ENCODE data around the gene C16orf96.

Gene C16orf96

DNA sequence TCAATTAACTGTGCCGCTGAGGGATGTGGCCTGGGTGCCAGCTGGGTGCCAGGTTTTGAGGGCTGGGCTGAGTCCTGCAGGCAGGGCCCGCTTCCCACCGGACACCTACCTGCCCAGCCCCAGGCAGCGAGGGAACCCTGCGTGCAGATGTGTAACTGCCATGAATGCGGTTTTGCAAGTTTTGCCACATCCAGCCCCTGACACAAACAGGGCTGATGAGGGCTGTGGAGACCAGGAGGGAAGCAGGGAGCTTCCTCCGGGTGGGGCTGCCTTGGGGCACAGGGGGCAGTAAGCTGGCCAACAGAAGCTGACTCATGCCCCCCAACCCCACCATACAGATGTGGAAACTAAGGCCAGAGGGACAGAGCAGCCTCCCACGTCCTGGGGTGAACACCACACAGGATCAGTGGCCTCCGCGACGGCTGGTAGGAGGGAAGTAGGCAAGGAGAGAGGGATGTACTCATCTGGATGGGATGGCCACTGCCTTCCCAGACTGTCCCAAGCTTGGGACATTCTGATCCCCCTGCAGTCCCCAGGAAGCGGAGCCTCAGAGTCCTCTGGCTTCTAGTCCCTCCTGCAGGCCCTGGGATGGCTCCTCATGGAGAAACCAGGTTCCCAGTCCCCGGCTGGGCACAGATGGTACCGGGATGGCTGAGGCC is 57.0 kb downstream of the C16orf96 start:
- CTCF ChIA-PET = interaction anchor here (0.6 to 1.6 kb wide), 7 partner anchors 11 to 106 kb away, joined by 3 to 5 read pairs (median 4); no protein-coding TSS in a partner anchor
- peak overlapping the region; percentile 95; the same call in 1 of the 2 replicates for H3K27ac ChIP-seq (ENCODE audit: extremely low read depth, low read depth, low read length)
- TF ChIP-seq ZBTB21 (tag by site-specific recombination; IDR thresholded peaks at IDR 0.05) (no peak), IKZF3 (tag by site-specific recombination; IDR thresholded peaks at IDR 0.05) (0 out of 2 replicates have a peak, but pooled peaks have one; percentile 24), ZNF16 (tag by site-specific recombination; IDR thresholded peaks at IDR 0.05; ENCODE audit: low read depth) (no peak), GLIS2 (tag by site-specific recombination; IDR thresholded peaks at IDR 0.05) (0 out of 2 replicates have a peak, but pooled peaks have one; percentile 9), BCL11B (tag by site-specific recombination; IDR thresholded peaks at IDR 0.05; ENCODE audit: low read depth) (no peak), ZNF366 (tag by site-specific recombination; conservative IDR thresholded peaks at IDR 0.05) (0 out of 2 replicates have a peak, but pooled peaks have one; percentile 46), SP2 (tag by site-specific recombination; IDR thresholded peaks at IDR 0.05) (0 out of 2 replicates have a peak, but pooled peaks have one; percentile 11), EGR2 (tag by site-specific recombination; IDR thresholded peaks at IDR 0.05; ENCODE audit: low read depth) (0 out of 2 replicates have a peak, but pooled peaks have one; percentile 16), ZNF394 (tag by site-specific recombination; IDR thresholded peaks at IDR 0.05; ENCODE audit: borderline replicate concordance) (no peak), ZBTB8A (tag by site-specific recombination; IDR thresholded peaks at IDR 0.05) (0 out of 2 replicates have a peak, but pooled peaks have one; percentile 7), ZNF600 (tag by site-specific recombination; IDR thresholded peaks at IDR 0.05) (0 out of 2 replicates have a peak, but pooled peaks have one; percentile 14), MEIS1 (CRISPR knock-in tag; IDR thresholded peaks at IDR 0.05; ENCODE audit: borderline replicate concordance) (no peak)
- TF ChIP-seq, protein P1, sequence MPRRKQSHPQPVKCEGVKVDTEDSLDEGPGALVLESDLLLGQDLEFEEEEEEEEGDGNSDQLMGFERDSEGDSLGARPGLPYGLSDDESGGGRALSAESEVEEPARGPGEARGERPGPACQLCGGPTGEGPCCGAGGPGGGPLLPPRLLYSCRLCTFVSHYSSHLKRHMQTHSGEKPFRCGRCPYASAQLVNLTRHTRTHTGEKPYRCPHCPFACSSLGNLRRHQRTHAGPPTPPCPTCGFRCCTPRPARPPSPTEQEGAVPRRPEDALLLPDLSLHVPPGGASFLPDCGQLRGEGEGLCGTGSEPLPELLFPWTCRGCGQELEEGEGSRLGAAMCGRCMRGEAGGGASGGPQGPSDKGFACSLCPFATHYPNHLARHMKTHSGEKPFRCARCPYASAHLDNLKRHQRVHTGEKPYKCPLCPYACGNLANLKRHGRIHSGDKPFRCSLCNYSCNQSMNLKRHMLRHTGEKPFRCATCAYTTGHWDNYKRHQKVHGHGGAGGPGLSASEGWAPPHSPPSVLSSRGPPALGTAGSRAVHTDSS (tag by site-specific recombination; IDR thresholded peaks at IDR 0.05) = no peak
- TF ChIP-seq, protein P2, sequence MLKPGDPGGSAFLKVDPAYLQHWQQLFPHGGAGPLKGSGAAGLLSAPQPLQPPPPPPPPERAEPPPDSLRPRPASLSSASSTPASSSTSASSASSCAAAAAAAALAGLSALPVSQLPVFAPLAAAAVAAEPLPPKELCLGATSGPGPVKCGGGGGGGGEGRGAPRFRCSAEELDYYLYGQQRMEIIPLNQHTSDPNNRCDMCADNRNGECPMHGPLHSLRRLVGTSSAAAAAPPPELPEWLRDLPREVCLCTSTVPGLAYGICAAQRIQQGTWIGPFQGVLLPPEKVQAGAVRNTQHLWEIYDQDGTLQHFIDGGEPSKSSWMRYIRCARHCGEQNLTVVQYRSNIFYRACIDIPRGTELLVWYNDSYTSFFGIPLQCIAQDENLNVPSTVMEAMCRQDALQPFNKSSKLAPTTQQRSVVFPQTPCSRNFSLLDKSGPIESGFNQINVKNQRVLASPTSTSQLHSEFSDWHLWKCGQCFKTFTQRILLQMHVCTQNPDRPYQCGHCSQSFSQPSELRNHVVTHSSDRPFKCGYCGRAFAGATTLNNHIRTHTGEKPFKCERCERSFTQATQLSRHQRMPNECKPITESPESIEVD (tag by site-specific recombination; IDR thresholded peaks at IDR 0.05) = no peak
- H3K36me3 ChIP-seq (ENCODE audit: control insufficient read depth in 2 of 2, insufficient read depth in 1 of 2, low read length in 2 of 2) = peaks cover 0 to 15% of the 10 kb centered on the region in 2 experiments; a peak in 1 of 3 replicates
- no peaks in the 10 kb centered on the region; the same call in 1 of the 2 replicates for H3K4me1 ChIP-seq (ENCODE audit: control insufficient read depth, insufficient read depth, low read length)
- no peaks in the 10 kb centered on the region for H3K9me3 ChIP-seq (ENCODE audit: control insufficient read depth, insufficient read depth, low read depth, low read length)
- H3K4me3 ChIP-seq (ENCODE audit: low read depth, low read length) = peak overlapping the region; percentile 90
- POLR2A ChIA-PET = no interaction called here

DNA sequence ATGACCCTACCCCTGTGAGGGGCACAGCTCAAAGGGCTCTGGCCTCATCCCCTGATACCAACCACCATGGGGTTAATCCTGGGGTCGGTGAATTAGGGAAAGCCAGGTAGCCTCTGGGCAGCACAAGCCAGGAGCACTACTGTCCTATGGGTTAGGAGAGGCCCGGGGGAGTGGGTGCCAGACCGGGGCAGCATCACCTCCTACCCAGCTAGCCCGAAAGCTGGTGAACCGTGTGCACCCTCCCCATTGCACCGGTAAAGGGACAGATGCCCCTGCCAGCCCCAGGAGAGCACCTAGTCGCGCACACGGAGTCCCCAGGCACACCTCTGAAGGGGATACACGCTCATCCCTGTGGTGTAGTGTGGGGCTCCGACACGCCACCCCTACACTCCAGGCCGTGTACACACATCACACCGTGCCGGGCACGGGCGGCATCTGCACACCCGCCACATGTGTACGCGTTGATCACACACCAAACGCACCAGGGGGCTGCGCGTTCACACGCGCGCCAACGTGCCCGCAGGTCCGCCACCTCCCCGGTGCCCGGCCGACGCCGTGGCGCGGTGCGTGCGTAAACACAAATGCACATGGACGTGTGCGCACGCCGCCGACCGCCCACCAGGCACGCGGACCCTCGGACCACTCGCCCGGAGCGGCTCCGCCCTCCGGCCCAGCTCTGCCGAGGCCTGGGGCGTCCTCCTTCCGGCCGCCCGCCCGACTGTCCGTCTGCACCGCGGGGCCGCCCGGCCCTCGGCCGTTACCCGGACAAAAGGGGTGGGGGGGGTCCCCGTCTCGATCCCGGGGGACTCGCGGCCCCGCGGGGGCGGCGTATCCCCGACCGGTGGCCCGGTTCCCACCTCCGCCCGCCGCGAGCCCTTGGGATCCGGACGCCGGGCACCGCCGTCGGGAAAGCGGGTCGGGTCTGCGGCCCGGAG is 57.8 kb downstream of the C16orf96 start:
- peak overlapping the region; percentile 90 for H3K4me3 ChIP-seq (ENCODE audit: low read depth, low read length)
- ChIA-PET CTCF (interaction anchor here (0.6 to 1.6 kb wide), 5 partner anchors 10 to 107 kb away, joined by 3 to 4 read pairs (median 4); no protein-coding TSS in a partner anchor), POLR2A (interaction anchor here (1.0 to 3.6 kb wide), 3 partner anchors 11 to 344 kb away, joined by 3 to 31 read pairs (median 3); partner anchors contain the start of genes HMOX2, MGRN1 and SEC14L5)
- H3K9me3 ChIP-seq (ENCODE audit: control insufficient read depth, insufficient read depth, low read depth, low read length) = no peaks in the 10 kb centered on the region
- no peaks in the 10 kb centered on the region; the same call in 1 of the 2 replicates for H3K4me1 ChIP-seq (ENCODE audit: control insufficient read depth, insufficient read depth, low read length)
- H3K27ac ChIP-seq (ENCODE audit: extremely low read depth, low read depth, low read length) = peak overlapping the region; percentile 95
- H3K36me3 ChIP-seq (ENCODE audit: control insufficient read depth in 2 of 2, insufficient read depth in 1 of 2, low read length in 2 of 2) = peaks cover 0 to 8% of the 10 kb centered on the region in 2 experiments; a peak in 1 of 3 replicates
- TF ChIP-seq ZNF302 (tag by site-specific recombination; IDR thresholded peaks at IDR 0.05; ENCODE audit: low read depth) (no peak), ZNF704 (tag by site-specific recombination; IDR thresholded peaks at IDR 0.05) (0 out of 2 replicates have a peak, but pooled peaks have one; percentile 32), ZNF292 (tag by site-specific recombination; IDR thresholded peaks at IDR 0.05; ENCODE audit: borderline replicate concordance, low read depth) (no peak), ZNF600 (tag by site-specific recombination; IDR thresholded peaks at IDR 0.05) (peak; percentile 67), ZNF404 (tag by site-specific recombination; IDR thresholded peaks at IDR 0.05) (no peak), ZNF791 (tag by site-specific recombination; IDR thresholded peaks at IDR 0.05) (no peak), GLIS2 (tag by site-specific recombination; IDR thresholded peaks at IDR 0.05) (peak; percentile 43; the same call in 1 of the 2 replicates), HIC1 (tag by site-specific recombination; IDR thresholded peaks at IDR 0.05) (peak; percentile 92), ZNF214 (tag by site-specific recombination; IDR thresholded peaks at IDR 0.05; ENCODE audit: borderline replicate concordance) (no peak), ZNF692 (tag by site-specific recombination; IDR thresholded peaks at IDR 0.05) (no peak)

All from HEK293 (cell line).